Astrocyte of the cerebellum (primary cell): ENCODE data around the gene TAF4.

ENCODE experiments used
- DNase-seq: peaks from one replicate; pipeline ENCODE4 v3.0.0-alpha.2; 2011; ENCODE audit warnings: low read depth
- H3K4me3 ChIP-seq: 2 replicates; pipeline ENCODE4 v1.5.1; 2011; ENCODE audit warnings: mild to moderate bottlenecking, low read depth, low read length, moderate library complexity
- CTCF ChIP-seq: IDR thresholded peaks from 2 replicates; pipeline ENCODE4 v1.5.1; 2012; ENCODE audit warnings: low read length, low read depth, moderate library complexity, mild to moderate bottlenecking; ENCODE audit errors: missing control alignments
- in situ Hi-C: cut with HindIII; loops from 2 replicates; pipeline ENCODE4 v1.10.0; 2017; ENCODE audit warnings: low sequenced_read_pairs

TAF4 gene

GRCh38 chr20:61942526-61942925, 123.2 kb downstream of the TAF4 start:
- no peak overlapping the region for H3K4me3 ChIP-seq
- no peak for DNase-seq
- TF ChIP-seq CTCF, result no peak
- in situ Hi-C loops, result no loop called here

- no peak for DNase-seq
- in situ Hi-C loops, result no loop called here
- TF ChIP-seq CTCF, result no peak
- no peak overlapping the region for H3K4me3 ChIP-seq
These were observed 123.8 kb downstream of the TAF4 start for GRCh38 chr20:61941721-61942405.

GRCh38 chr20:61940976-61941720, 124.5 kb downstream of the TAF4 start:
- no peak overlapping the region for H3K4me3 ChIP-seq
- DNase-seq, result no peak
- in situ Hi-C loops, result no loop called here
- no peak for TF ChIP-seq CTCF

GRCh38 chr20:61940491-61940890, 125.2 kb downstream of the TAF4 start:
- TF ChIP-seq CTCF, result no peak
- DNase-seq, result no peak
- H3K4me3 ChIP-seq, result no peak overlapping the region
- in situ Hi-C loops, result no loop called here

- no peak overlapping the region for H3K4me3 ChIP-seq
- in situ Hi-C loops, result no loop called here
- no peak for TF ChIP-seq CTCF
- no peak for DNase-seq
These were observed 125.9 kb downstream of the TAF4 start for GRCh38 chr20:61939691-61940360.

GRCh38 chr20:61938839-61939690, 126.6 kb downstream of the TAF4 start:
- in situ Hi-C loops, result no loop called here
- DNase-seq, result no peak

More at GRCh38 chr20:61938839-61939690, 126.6 kb downstream of the TAF4 start:
- no peak overlapping the region for H3K4me3 ChIP-seq
- TF ChIP-seq CTCF, result no peak
